GM19463 (cell line): Measurements from ENCODE around the gene SLC39A13.

Experiments
- ATAC-seq: cut with Tn5 transposase; IDR thresholded peaks from one replicate; pipeline ENCODE4 v1.9.1; 2021; ENCODE audit warnings: mild to moderate bottlenecking, moderate library complexity; ENCODE audit not compliant: unreplicated experiment

Gene SLC39A13

GRCh38 chr11:47426062-47426956, 17.9 kb downstream of the SLC39A13 start, which contains the start of gene PSMC3:
Gene PSMC3 (minus strand): TSS chr11:47426439. CDS start chr11:47426279, 160 bp downstream.
- peak; percentile 91 for ATAC-seq

- no peak for ATAC-seq
Measured at GRCh38 chr11:47430524-47430923, 22.1 kb downstream of the SLC39A13 start.

- no peak for ATAC-seq
Measured at GRCh38 chr11:47431356-47432083, 23.1 kb downstream of the SLC39A13 start.

GRCh38 chr11:47433157-47433556, 24.8 kb downstream of the SLC39A13 start:
- ATAC-seq = no peak

GRCh38 chr11:47434011-47434786, 25.8 kb downstream of the SLC39A13 start:
- ATAC-seq = no peak

- no peak for ATAC-seq
Measured at GRCh38 chr11:47435687-47436086, 27.3 kb downstream of the SLC39A13 start.

GRCh38 chr11:47436726-47437125, 28.3 kb downstream of the SLC39A13 start:
- ATAC-seq = no peak

- no peak for ATAC-seq
Measured at GRCh38 chr11:47437218-47437745, 28.9 kb downstream of the SLC39A13 start.

- no peak for ATAC-seq
Measured at GRCh38 chr11:47437746-47438418, 29.5 kb downstream of the SLC39A13 start.

- ATAC-seq = no peak
Measured at GRCh38 chr11:47438721-47439120, 30.3 kb downstream of the SLC39A13 start.

GRCh38 chr11:47440054-47440476, 31.7 kb downstream of the SLC39A13 start:
- ATAC-seq = no peak

- no peak for ATAC-seq
Measured at GRCh38 chr11:47441421-47441820, 33.0 kb downstream of the SLC39A13 start.

GRCh38 chr11:47442514-47442913, 34.1 kb downstream of the SLC39A13 start:
- ATAC-seq = no peak

GRCh38 chr11:47443028-47443700, 34.8 kb downstream of the SLC39A13 start:
- no peak for ATAC-seq

- ATAC-seq = no peak
Measured at GRCh38 chr11:47443817-47444216, 35.4 kb downstream of the SLC39A13 start.

- ATAC-seq = no peak
Measured at GRCh38 chr11:47445840-47446239, 37.5 kb downstream of the SLC39A13 start.

- no peak for ATAC-seq
Measured at GRCh38 chr11:47446833-47447232, 38.4 kb downstream of the SLC39A13 start.

- ATAC-seq = no peak
Measured at GRCh38 chr11:47447906-47448305, 39.5 kb downstream of the SLC39A13 start.

GRCh38 chr11:47448566-47449427, 40.4 kb downstream of the SLC39A13 start, which contains the start of gene RAPSN:
Gene RAPSN (minus strand): TSS chr11:47449136. CDS start chr11:47448964, 172 bp downstream.
- ATAC-seq = no peak
